Fibroblast of the aortic adventitia (primary cell): ENCODE results near the gene PTPRR. TPM values are rescaled to one million over a fixed set of nuclear protein-coding genes. Genes with fewer than 3 reads are reported as not detected.
A peak's percentile ranks its signal among the peaks of the same experiment; 100 is the strongest.

Experiments used
- DNase-seq: peaks from one replicate; pipeline ENCODE4 v3.0.0-alpha.2; 2010; ENCODE audit warnings: low read depth
- H3K4me3 ChIP-seq: 2 replicates; pipeline ENCODE4 v1.5.1; 2011; ENCODE audit warnings: low read depth, mild to moderate bottlenecking, control low read depth, low read length, moderate library complexity
- total RNA-seq: library from RNA; depleted of rRNA; stranded (reverse); fragments of >200 nt; gene quantifications from 2 replicates; pipeline ENCODE4 v1.2.3, GENCODE V29; 2012; ENCODE audit warnings: low replicate concordance
- TF ChIP-seq, protein P1 (sequence below): IDR thresholded peaks from 2 replicates; pipeline ENCODE4 v1.5.1; 2011; ENCODE audit warnings: mild to moderate bottlenecking, low read length, control low read depth, inconsistent platforms; ENCODE audit not compliant: insufficient read depth

Gene PTPRR
- total RNA-seq, 1 donor, result 1.4 TPM

DNA sequence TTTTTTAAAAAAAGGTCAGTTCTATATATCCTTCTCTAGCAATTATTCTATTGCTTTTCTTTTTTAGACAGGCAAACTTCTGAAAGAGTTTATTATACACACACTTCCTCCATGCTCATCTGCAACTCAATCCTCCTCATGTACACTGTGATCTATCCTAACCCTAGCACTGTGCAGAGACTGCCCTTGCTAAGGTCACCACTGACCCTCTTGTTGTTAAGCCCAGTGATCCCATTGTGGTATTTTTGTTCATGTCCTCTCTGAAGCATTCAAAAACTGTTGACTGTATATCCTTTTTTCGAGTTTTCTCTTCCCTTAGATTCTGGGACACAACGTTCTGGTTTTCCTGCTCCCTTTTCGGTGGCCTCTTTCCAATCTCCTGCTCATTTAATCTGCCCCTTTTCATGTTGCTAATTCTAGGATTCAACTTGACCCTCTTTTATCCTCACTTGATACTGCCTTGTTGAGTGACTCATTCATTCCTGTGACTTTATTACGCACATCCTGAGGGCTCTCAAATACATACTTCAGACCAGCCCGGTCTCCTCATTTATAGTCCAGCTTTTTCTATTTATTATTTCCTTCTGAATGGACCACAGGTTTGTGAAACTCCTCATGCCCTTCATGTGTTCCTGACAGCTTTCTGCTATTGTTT, 229.4 kb downstream of the PTPRR start:
- DNase-seq, result peak; percentile 28
- TF ChIP-seq, protein P1, sequence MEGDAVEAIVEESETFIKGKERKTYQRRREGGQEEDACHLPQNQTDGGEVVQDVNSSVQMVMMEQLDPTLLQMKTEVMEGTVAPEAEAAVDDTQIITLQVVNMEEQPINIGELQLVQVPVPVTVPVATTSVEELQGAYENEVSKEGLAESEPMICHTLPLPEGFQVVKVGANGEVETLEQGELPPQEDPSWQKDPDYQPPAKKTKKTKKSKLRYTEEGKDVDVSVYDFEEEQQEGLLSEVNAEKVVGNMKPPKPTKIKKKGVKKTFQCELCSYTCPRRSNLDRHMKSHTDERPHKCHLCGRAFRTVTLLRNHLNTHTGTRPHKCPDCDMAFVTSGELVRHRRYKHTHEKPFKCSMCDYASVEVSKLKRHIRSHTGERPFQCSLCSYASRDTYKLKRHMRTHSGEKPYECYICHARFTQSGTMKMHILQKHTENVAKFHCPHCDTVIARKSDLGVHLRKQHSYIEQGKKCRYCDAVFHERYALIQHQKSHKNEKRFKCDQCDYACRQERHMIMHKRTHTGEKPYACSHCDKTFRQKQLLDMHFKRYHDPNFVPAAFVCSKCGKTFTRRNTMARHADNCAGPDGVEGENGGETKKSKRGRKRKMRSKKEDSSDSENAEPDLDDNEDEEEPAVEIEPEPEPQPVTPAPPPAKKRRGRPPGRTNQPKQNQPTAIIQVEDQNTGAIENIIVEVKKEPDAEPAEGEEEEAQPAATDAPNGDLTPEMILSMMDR, result no peak
- H3K4me3 ChIP-seq, result no peak overlapping the region

DNA sequence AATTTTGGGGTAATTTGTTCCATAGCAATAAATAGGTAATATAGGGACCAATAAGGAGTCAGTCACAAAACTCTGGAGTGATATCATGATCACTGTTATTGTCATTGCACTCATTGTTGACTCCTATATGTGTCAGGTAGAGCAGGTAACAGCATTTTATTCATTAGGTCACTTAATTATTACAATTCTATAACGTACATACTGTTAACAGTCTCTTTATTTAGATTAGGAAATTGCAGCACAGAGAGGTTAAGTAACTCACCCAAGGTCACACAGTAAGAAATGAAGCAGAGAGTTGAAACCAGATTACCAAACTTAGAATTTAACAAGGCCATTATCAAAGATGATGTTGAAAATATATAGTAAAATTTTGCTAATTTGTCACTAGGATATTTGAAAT, 233.6 kb downstream of the PTPRR start:
- H3K4me3 ChIP-seq, result no peak overlapping the region
- TF ChIP-seq, protein P1, result no peak
- DNase-seq, result no peak

DNA sequence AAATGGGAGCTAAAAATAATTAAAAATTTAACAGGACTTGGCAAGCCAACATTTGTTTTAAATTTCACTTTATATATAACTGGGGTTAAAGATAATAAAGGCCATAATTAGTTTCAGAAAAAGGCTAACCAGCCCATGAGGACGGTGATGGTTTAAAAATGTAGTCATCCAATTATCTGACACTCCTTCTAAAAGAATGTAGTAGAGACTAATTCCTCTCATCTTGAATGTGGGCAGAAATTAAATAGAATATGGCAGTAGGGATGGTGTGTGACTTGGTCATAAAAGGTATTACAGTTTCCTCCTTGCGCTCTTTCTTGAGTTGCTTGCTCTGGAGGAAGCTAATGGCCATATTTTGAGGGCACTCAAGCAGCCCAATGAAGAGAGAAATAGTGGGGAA, 234.2 kb downstream of the PTPRR start:
- DNase-seq, result no peak
- TF ChIP-seq, protein P1, result no peak
- H3K4me3 ChIP-seq, result no peak overlapping the region

DNA sequence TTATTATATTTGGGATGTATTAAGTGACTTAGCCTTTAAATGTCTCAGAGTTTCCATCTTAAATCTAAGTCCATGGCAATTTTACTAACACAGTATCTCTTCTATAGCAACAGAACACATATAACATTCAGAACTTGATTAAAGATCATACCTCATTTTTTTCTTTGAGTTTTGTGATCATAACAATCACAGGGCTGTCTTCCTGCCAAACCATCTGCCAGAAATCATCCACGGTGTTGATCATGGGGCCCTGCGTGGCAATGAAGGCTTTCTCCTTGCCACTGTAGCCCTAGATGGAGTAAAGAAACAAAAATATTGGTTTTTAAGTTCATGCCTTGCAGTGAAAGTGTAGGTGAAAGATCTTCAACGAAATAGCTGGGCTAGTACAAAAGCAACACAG, 236.6 kb downstream of the PTPRR start:
- DNase-seq, result no peak
- TF ChIP-seq, protein P1, result no peak
- no peak overlapping the region for H3K4me3 ChIP-seq

DNA sequence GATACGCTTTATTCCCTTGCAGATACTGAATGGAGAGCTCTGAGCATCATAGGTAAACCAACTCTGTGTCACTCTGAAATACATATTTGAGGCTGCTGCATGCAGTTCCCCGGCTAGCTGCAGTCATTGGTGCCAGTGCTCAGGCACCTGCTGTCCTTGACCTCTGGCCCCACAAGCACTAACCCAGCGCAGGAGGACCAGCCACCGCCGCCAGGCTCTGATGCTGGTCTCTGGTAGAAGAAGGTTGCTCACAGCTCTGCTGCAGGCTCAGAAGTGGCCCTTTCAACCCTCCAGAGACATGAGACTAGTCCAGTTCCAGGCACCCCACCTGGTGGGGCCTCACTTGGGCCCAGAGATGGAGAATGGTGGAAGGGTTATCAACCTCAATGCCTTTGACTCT, 248.8 kb downstream of the PTPRR start:
- no peak for DNase-seq
- H3K4me3 ChIP-seq, result no peak overlapping the region
- TF ChIP-seq, protein P1, result no peak

DNA sequence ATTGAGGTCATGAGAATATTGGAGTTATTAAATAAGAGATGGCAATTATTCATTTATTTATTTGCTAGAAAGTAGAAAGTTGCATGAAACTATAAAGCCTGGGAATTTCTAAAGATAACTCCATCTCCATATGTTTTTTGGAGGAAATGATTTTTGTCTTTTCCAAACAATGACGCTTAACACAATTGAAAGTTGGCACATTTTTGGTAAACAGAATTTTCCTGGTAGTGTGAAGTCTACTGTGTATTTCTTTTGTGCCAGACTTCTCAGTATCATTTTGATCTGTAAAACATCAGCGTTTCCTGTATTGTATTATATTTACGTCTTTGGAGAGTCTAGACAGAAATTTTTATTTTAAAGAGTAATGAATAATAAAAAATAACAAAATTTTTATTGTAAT, 249.6 kb downstream of the PTPRR start:
- DNase-seq, result no peak
- TF ChIP-seq, protein P1, result no peak
- no peak overlapping the region for H3K4me3 ChIP-seq

DNA sequence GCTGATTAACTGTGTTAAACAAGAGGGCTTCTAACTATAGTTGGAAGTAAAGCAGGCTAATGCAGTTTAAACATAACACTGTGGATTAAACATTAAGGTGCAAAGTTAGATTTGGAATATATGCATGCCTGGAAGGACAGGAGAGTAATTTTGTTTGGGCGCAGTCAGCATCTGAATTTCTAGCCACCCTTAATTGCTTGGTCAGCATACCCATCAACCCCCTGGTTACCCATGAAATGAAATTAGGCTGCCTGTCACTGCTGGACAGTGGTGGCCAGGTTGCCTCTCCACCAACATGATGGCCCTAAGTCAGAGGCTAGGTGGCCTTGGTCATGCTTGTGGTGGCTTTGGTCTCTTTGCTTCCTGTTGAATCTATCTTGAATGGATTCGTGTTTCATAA, 253.3 kb downstream of the PTPRR start:
- no peak for DNase-seq
- TF ChIP-seq, protein P1, result no peak
- no peak overlapping the region for H3K4me3 ChIP-seq
